ENCODE results near the gene GMDS.

DNA sequence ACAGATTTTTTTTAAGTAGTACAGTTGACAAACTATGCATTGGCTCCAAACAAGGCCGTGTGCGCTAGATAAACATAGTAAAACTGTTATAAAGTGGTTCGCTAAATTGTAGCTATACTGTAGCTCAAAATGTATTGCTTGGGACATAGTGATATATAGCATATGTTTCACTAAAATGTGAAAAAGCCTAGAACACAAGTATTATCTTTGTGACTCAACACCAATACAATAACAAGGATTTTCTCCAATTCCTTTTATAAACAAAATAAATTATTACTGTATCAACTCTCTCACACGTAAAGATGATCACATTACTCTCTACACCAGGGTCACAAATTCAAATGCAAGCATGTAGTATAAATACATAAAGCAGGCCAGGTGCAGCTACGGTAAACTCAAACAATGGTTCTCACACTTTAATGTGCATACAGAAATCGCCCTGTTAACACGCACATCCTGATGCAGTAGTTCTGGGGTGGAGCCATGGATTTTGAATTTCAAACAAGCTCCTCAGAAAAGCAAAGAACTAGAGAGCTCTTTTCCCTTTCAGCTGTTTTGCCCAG is 214.6 kb downstream of the GMDS start:
- TF ChIP-seq, protein P1, sequence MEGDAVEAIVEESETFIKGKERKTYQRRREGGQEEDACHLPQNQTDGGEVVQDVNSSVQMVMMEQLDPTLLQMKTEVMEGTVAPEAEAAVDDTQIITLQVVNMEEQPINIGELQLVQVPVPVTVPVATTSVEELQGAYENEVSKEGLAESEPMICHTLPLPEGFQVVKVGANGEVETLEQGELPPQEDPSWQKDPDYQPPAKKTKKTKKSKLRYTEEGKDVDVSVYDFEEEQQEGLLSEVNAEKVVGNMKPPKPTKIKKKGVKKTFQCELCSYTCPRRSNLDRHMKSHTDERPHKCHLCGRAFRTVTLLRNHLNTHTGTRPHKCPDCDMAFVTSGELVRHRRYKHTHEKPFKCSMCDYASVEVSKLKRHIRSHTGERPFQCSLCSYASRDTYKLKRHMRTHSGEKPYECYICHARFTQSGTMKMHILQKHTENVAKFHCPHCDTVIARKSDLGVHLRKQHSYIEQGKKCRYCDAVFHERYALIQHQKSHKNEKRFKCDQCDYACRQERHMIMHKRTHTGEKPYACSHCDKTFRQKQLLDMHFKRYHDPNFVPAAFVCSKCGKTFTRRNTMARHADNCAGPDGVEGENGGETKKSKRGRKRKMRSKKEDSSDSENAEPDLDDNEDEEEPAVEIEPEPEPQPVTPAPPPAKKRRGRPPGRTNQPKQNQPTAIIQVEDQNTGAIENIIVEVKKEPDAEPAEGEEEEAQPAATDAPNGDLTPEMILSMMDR (optimal IDR thresholded peaks at IDR 0.05 in 1 of 3, IDR thresholded peaks at IDR 0.05 in 1 of 3, conservative IDR thresholded peaks at IDR 0.05 in 1 of 3; ENCODE audit: extremely low read depth in 1 of 3, insufficient read depth in 2 of 3, low read length in 3 of 3) = no peak
- no peak for TF ChIP-seq EZH2 (IDR thresholded peaks at IDR 0.05; ENCODE audit: low read length)

Data from keratinocyte (primary cell).